ENCODE measurements around the gene ZNF74. TPM values are rescaled to one million over a fixed set of nuclear protein-coding genes. Genes with fewer than 3 reads are reported as not detected.
A peak's percentile ranks its signal among the peaks of the same experiment; 100 is the strongest.
"Not testable (repeated sequence)": the region's sequence is repeated elsewhere in the genome, so short reads cannot be mapped to it uniquely, and the experiment has no call there.

ZNF74 gene
- total RNA-seq, 1 donor from 2014 or later = 19.4 TPM

GRCh38 chr22:20414450-20414849 is 20.5 kb downstream of the ZNF74 start:
- no peaks in the 10 kb centered on the region for H3K36me3 ChIP-seq
- peaks cover 10% of the 10 kb centered on the region for H3K27me3 ChIP-seq
- H3F3A ChIP-seq (ENCODE audit: low read depth) = no peaks in the 10 kb centered on the region
- no peak for DNase-seq (ENCODE audit: low spot score)
- H3K27ac Mint-ChIP-seq = no peak overlapping the region
- no peaks in the 10 kb centered on the region for H3K4me1 ChIP-seq
- H3K27me3 Mint-ChIP-seq (ENCODE audit: insufficient read depth, low read depth) = peaks cover 4% of the 10 kb centered on the region
- peaks cover 18% of the 10 kb centered on the region for H3K4me1 Mint-ChIP-seq
- H3K36me3 Mint-ChIP-seq = no peaks in the 10 kb centered on the region
- no peak overlapping the region for H2AFZ ChIP-seq (replicated peaks)
- no peaks in the 10 kb centered on the region for H3K9me3 ChIP-seq (ENCODE audit: low read depth)
- H3K27ac ChIP-seq = no peak overlapping the region
- TF ChIP-seq CTCF (IDR thresholded peaks at IDR 0.05) = no peak
- no peak for TF ChIP-seq EZH2 (IDR thresholded peaks at IDR 0.05)
- TF ChIP-seq EZH2phosphoT487 (IDR thresholded peaks at IDR 0.05) = no peak
- H3K4me3 Mint-ChIP-seq = no peak overlapping the region
- no peaks in the 10 kb centered on the region for H3K79me2 ChIP-seq (ENCODE audit: low read depth)
- H4K20me1 ChIP-seq (ENCODE audit: low read depth) = no peaks in the 10 kb centered on the region
- no peak overlapping the region for H3K9ac ChIP-seq
- no peak overlapping the region for H3K4me3 ChIP-seq
- no peaks in the 10 kb centered on the region for H3K9me3 Mint-ChIP-seq
- H3K4me2 ChIP-seq = no peak overlapping the region

GRCh38 chr22:20415241-20415640 is 21.3 kb downstream of the ZNF74 start:
- H3K27ac ChIP-seq; DNase-seq (ENCODE audit: low spot score); H3K4me1 ChIP-seq; H3F3A ChIP-seq (ENCODE audit: low read depth); H2AFZ ChIP-seq (replicated peaks); H3K4me3 ChIP-seq; H3K4me2 ChIP-seq; H3K36me3 Mint-ChIP-seq; H3K79me2 ChIP-seq (ENCODE audit: low read depth); H3K27me3 Mint-ChIP-seq (ENCODE audit: insufficient read depth, low read depth); H3K4me3 Mint-ChIP-seq; H3K9ac ChIP-seq; H3K27ac Mint-ChIP-seq; H3K9me3 Mint-ChIP-seq; H4K20me1 ChIP-seq (ENCODE audit: low read depth); H3K36me3 ChIP-seq; H3K9me3 ChIP-seq (ENCODE audit: low read depth): not testable (repeated sequence)
- H3K4me1 Mint-ChIP-seq = peaks cover 16% of the 10 kb centered on the region
- H3K27me3 ChIP-seq = peaks cover 10% of the 10 kb centered on the region

- not testable (repeated sequence) for H3K36me3 Mint-ChIP-seq; H3K9me3 ChIP-seq (ENCODE audit: low read depth); H3K27ac ChIP-seq; DNase-seq (ENCODE audit: low spot score); H3K4me3 ChIP-seq; H3K27ac Mint-ChIP-seq; H3K9me3 Mint-ChIP-seq; H3K9ac ChIP-seq; H4K20me1 ChIP-seq (ENCODE audit: low read depth); H3K4me3 Mint-ChIP-seq; H3K4me1 ChIP-seq; H3K79me2 ChIP-seq (ENCODE audit: low read depth); H3F3A ChIP-seq (ENCODE audit: low read depth); H3K27me3 Mint-ChIP-seq (ENCODE audit: insufficient read depth, low read depth); H3K4me2 ChIP-seq; H2AFZ ChIP-seq (replicated peaks); H3K36me3 ChIP-seq
- peaks cover 10% of the 10 kb centered on the region for H3K27me3 ChIP-seq
- peaks cover 12% of the 10 kb centered on the region for H3K4me1 Mint-ChIP-seq
These were observed 21.7 kb downstream of the ZNF74 start for GRCh38 chr22:20415699-20416098.

- Histone ChIP-seq H2AFZ (replicated peaks) (peak overlapping the region; percentile 97), H3K79me2 (ENCODE audit: low read depth) (no peaks in the 10 kb centered on the region), H3K4me2 (peak overlapping the region; percentile 94), H3K9ac (no peak overlapping the region), H3K9me3 (ENCODE audit: low read depth) (no peaks in the 10 kb centered on the region), H3K4me3 (peak overlapping the region; percentile 57), H3K27me3 (peaks cover 10% of the 10 kb centered on the region), H3K36me3 (no peaks in the 10 kb centered on the region), H3K4me1 (no peaks in the 10 kb centered on the region), H3K27ac (no peak overlapping the region), H3F3A (ENCODE audit: low read depth) (no peaks in the 10 kb centered on the region), H4K20me1 (ENCODE audit: low read depth) (no peaks in the 10 kb centered on the region)
- peak overlapping the region; percentile 73 for H3K4me3 Mint-ChIP-seq
- no peaks in the 10 kb centered on the region for H3K9me3 Mint-ChIP-seq
- no peak overlapping the region for H3K27ac Mint-ChIP-seq
- peaks cover 3% of the 10 kb centered on the region for H3K4me1 Mint-ChIP-seq
- H3K27me3 Mint-ChIP-seq (ENCODE audit: insufficient read depth, low read depth) = peaks cover 4% of the 10 kb centered on the region
- DNase-seq (ENCODE audit: low spot score) = peak; percentile 88
- peak; percentile 54 for TF ChIP-seq EZH2 (IDR thresholded peaks at IDR 0.05)
- TF ChIP-seq EZH2phosphoT487 (IDR thresholded peaks at IDR 0.05) = no peak
- peak; percentile 84 for TF ChIP-seq CTCF (IDR thresholded peaks at IDR 0.05)
- H3K36me3 Mint-ChIP-seq = no peaks in the 10 kb centered on the region
These were observed 24.3 kb downstream of the ZNF74 start for GRCh38 chr22:20418211-20418788.

All from neural progenitor cell (in vitro differentiated cells).